Anterior cingulate cortex (tissue), 58 donors: ENCODE data around the gene ADCY1.
"Not testable (repeated sequence)": the region's sequence is repeated elsewhere in the genome, so short reads cannot be mapped to it uniquely, and the experiment has no call there.

Experiments
- DNase-seq, 58 donors: peaks; one replicate each; lab custom pipeline; 2025; lab: John Stamatoyannopoulos, UW

ADCY1 gene

GRCh38 chr7:45573661-45574415 lies at the start of gene ADCY1:
TSS of gene ADCY1 (plus strand) at chr7:45574368. CDS start at chr7:45574544, 176 bp downstream.
- peak in 1 of 58 donors; percentile 29 for DNase-seq

- DNase-seq: no peak
Observed at GRCh38 chr7:45524445-45524844, 49.7 kb upstream of the ADCY1 start.

GRCh38 chr7:45525057-45525456 lies 49.1 kb upstream of the ADCY1 start:
- DNase-seq: no peak

- no peak for DNase-seq
Observed at GRCh38 chr7:45543473-45543872, 30.7 kb upstream of the ADCY1 start.

- DNase-seq: not testable (repeated sequence)
Observed at GRCh38 chr7:45545105-45545710, 29.0 kb upstream of the ADCY1 start.

- DNase-seq: not testable (repeated sequence)
Observed at GRCh38 chr7:45548917-45549316, 25.3 kb upstream of the ADCY1 start.

- no peak for DNase-seq
Observed at GRCh38 chr7:45563401-45563800, 10.8 kb upstream of the ADCY1 start.

GRCh38 chr7:45563941-45564461 lies 10.2 kb upstream of the ADCY1 start:
- no peak for DNase-seq

- DNase-seq: no peak
Observed at GRCh38 chr7:45564485-45564884, 9.7 kb upstream of the ADCY1 start.

- DNase-seq: no peak
Observed at GRCh38 chr7:45564886-45565455, 9.2 kb upstream of the ADCY1 start.

- no peak for DNase-seq
Observed at GRCh38 chr7:45566386-45566785, 7.8 kb upstream of the ADCY1 start.

- no peak for DNase-seq
Observed at GRCh38 chr7:45566961-45567360, 7.2 kb upstream of the ADCY1 start.

- no peak for DNase-seq
Observed at GRCh38 chr7:45567713-45568112, 6.5 kb upstream of the ADCY1 start.

GRCh38 chr7:45568536-45569289 lies 5.5 kb upstream of the ADCY1 start:
- no peak for DNase-seq

- no peak for DNase-seq
Observed at GRCh38 chr7:45569290-45569685, 4.9 kb upstream of the ADCY1 start.

GRCh38 chr7:45570797-45571196 lies 3.4 kb upstream of the ADCY1 start:
- DNase-seq: no peak

GRCh38 chr7:45573204-45573603 lies 964 bp upstream of the ADCY1 start:
- DNase-seq: no peak

- no peak for DNase-seq
Observed at GRCh38 chr7:45574416-45574668, 174 bp downstream of the ADCY1 start.

GRCh38 chr7:45574669-45575500 lies 717 bp downstream of the ADCY1 start:
- peak in 1 of 58 donors; percentile 21 for DNase-seq
